OCI-LY3 (cell line): ENCODE measurements around the gene TCERG1L.

Experiments used
- CTCF ChIP-seq: fragments of 200-600, 300-600 bp; sonication (generic); IDR thresholded peaks from 2 replicates; pipeline ENCODE4 v1.5.1; 2014; ENCODE audit warnings: antibody characterized with exemption, low read length, low read depth
- EZH2phosphoT487 ChIP-seq: fragments of 200-600 bp; shearing (Covaris generic); IDR thresholded peaks from 2 replicates; pipeline ENCODE4 v1.6.1; 2018; ENCODE audit warnings: antibody characterized with exemption, mixed run types, low read depth

GRCh38 chr10:131065673-131066305, 245.7 kb downstream of the TCERG1L start:
- TF ChIP-seq CTCF (no peak), EZH2phosphoT487 (no peak)
